ENCODE results near the gene FCRL1. TPM values are rescaled to one million over a fixed set of nuclear protein-coding genes. Genes with fewer than 3 reads are reported as not detected.

Gene FCRL1
- total and polyA plus RNA-seq, 2 donors (not counting 3 experiments of a cell fraction or from before 2014, with no cell fraction given) = not detected

- no peak for DNase-seq (ENCODE audit: low read depth, low spot score)
- H3K27me3 ChIP-seq (ENCODE audit: control insufficient read depth in 2 of 2, insufficient read depth in 2 of 2, low read length in 2 of 2) = no peaks in the 10 kb centered on the region
- dilution Hi-C loops (cut with MboI; ENCODE audit: extremely low pct_ligation_motif_present, low sequenced_read_pairs) (no loop called here), intact Hi-C loops (cut with micrococcal nuclease) (no loop called here)
- TF ChIP-seq FOS (IDR thresholded peaks at IDR 0.05; ENCODE audit: borderline replicate concordance, insufficient read depth, low read length) (no peak), MYC (IDR thresholded peaks at IDR 0.05; ENCODE audit: low read depth, low read length) (no peak), GATA2 (IDR thresholded peaks at IDR 0.05; ENCODE audit: insufficient read depth, insufficient read length, low read depth, low read length) (no peak), POLR2AphosphoS5 (IDR thresholded peaks at IDR 0.05; ENCODE audit: insufficient read depth, low read depth, low read length) (no peak), EZH2 (IDR thresholded peaks at IDR 0.05; ENCODE audit: borderline replicate concordance, low read depth, low read length, severe bottlenecking) (no peak), MAX (IDR thresholded peaks at IDR 0.05; ENCODE audit: insufficient read depth, insufficient read length) (no peak), POLR2A (IDR thresholded peaks at IDR 0.05; ENCODE audit: low read depth, low read length) (no peak), JUN (IDR thresholded peaks at IDR 0.05; ENCODE audit: borderline replicate concordance, insufficient read depth, insufficient read length, low read depth) (no peak)
- TF ChIP-seq, protein P1, sequence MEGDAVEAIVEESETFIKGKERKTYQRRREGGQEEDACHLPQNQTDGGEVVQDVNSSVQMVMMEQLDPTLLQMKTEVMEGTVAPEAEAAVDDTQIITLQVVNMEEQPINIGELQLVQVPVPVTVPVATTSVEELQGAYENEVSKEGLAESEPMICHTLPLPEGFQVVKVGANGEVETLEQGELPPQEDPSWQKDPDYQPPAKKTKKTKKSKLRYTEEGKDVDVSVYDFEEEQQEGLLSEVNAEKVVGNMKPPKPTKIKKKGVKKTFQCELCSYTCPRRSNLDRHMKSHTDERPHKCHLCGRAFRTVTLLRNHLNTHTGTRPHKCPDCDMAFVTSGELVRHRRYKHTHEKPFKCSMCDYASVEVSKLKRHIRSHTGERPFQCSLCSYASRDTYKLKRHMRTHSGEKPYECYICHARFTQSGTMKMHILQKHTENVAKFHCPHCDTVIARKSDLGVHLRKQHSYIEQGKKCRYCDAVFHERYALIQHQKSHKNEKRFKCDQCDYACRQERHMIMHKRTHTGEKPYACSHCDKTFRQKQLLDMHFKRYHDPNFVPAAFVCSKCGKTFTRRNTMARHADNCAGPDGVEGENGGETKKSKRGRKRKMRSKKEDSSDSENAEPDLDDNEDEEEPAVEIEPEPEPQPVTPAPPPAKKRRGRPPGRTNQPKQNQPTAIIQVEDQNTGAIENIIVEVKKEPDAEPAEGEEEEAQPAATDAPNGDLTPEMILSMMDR (IDR thresholded peaks at IDR 0.05; ENCODE audit: extremely low read depth in 1 of 2, insufficient read depth in 1 of 2, low read depth in 1 of 2, low read length in 2 of 2) = no peak
- no TSS peak for BruUV-seq (replicated peaks)
- H2AFZ ChIP-seq (ENCODE audit: low read depth, low read length) = no peak overlapping the region
- no peaks in the 10 kb centered on the region for H3K9me3 ChIP-seq (replicated peaks; ENCODE audit: control insufficient read depth, insufficient read depth, low read length)
- no peaks in the 10 kb centered on the region for H3K79me2 ChIP-seq (ENCODE audit: control insufficient read depth, insufficient read depth, low read length)
- H4K20me1 ChIP-seq (replicated peaks; ENCODE audit: control insufficient read depth, extremely low read depth, insufficient read depth, low read length) = no peaks in the 10 kb centered on the region
- H3K4me2 ChIP-seq (ENCODE audit: insufficient read depth, low read length) = no peak overlapping the region
- H3K9me1 ChIP-seq (replicated peaks; ENCODE audit: control insufficient read depth, extremely low read depth, insufficient read depth, low read length) = no peaks in the 10 kb centered on the region
- H3K4me1 ChIP-seq (ENCODE audit: control insufficient read depth, extremely low read depth, insufficient read depth, low read length) = no peaks in the 10 kb centered on the region
- H3K36me3 ChIP-seq (ENCODE audit: control insufficient read depth in 2 of 2, extremely low read depth in 1 of 2, insufficient read depth in 2 of 2, low read length in 2 of 2) = no peaks in the 10 kb centered on the region
- no peak overlapping the region for H3K9ac ChIP-seq (replicated peaks; ENCODE audit: extremely low read depth, insufficient read depth, low read length)
- FAIRE-seq = no peak
- H3K4me3 ChIP-seq (replicated peaks in 1 of 3; ENCODE audit: insufficient read depth in 1 of 3, low read depth in 1 of 3, low read length in 3 of 3) = no peak overlapping the region
- no peak overlapping the region for H3K27ac ChIP-seq (ENCODE audit: insufficient read depth, low read depth, low read length)
- ChIA-PET CTCF (no interaction called here), POLR2A (no interaction called here)
Measured at GRCh38 chr1:157844089-157844830, 24.3 kb upstream of the FCRL1 start.
